K562 (cell line): ENCODE data around the gene EFCAB9. TPM values are rescaled to one million over a fixed set of nuclear protein-coding genes. Genes with fewer than 3 reads are reported as not detected.

ENCODE experiments used
- ATAC-seq: fragments of 200-7000 bp; cut with Tn5 transposase; 3 replicates; pipeline ENCODE4 v1.9.1; 2020; ENCODE audit warnings: moderate library complexity
- BruUV-seq: library from RNA; stranded (reverse); fragments of 400-500 nt; replicated peaks from 2 replicates; lab custom pipeline; 2021; lab: Mats Ljungman, UMichigan
- CTCF ChIA-PET: fragments of 300-600 bp; formaldehyde crosslinking; extraction: SDS; loops from one replicate; lab custom pipeline; 2021; ENCODE audit warnings: low intra/inter-chr PET ratio; lab: Yijun Ruan, JAX
- POLR2A ChIA-PET: fragments of 300-600, 350-650 bp; sonication (Branson Sonifier 250); formaldehyde crosslinking; extraction: SDS; loops from one replicate; lab custom pipeline; 2021; ENCODE audit warnings: antibody characterized with exemption, inconsistent platforms; lab: Yijun Ruan, JAX
- DNase-seq, 4 experiments: peaks; one replicate each; pipeline versions ENCODE4 v3.0.0 to v3.0.0-alpha.2; 2011 to 2018; ENCODE audit warnings: low spot score in 3 of 4, mixed read lengths in 3 of 4; ENCODE audit errors: extremely low read depth in 1 of 4
- FAIRE-seq: peaks from 2 replicates; lab custom pipeline; 2011; peaks lifted over from hg19 to GRCh38; lab: Jason Lieb, UNC
- H2AFZ ChIP-seq: 2 replicates; pipeline ENCODE4 v1.6.0; 2011; ENCODE audit warnings: low read depth, low read length, control low read depth, inconsistent platforms
- H3K27ac ChIP-seq: fragments of 200-600 bp; 3 replicates; pipeline ENCODE4 v1.8.0; 2011; ENCODE audit warnings: low read depth, mild to moderate bottlenecking, control low read depth, inconsistent platforms, low read length, moderate library complexity, mixed read lengths; ENCODE audit errors: extremely low read depth
- H3K27me3 ChIP-seq, 2 experiments: fragments of 300-600 bp in 1 of 2; 2 replicates in 1 of 2; 3 replicates in 1 of 2; pipeline versions ENCODE4 v1.6.0 to v1.8.0; 2011; ENCODE audit warnings: inconsistent platforms in 2 of 2, low read length in 2 of 2, mild to moderate bottlenecking in 1 of 2, mixed read lengths in 1 of 2, moderate library complexity in 1 of 2; ENCODE audit not compliant: control insufficient read depth in 2 of 2, insufficient read depth in 2 of 2
- H3K36me3 ChIP-seq: fragments of 300-600 bp; 3 replicates; pipeline ENCODE4 v1.8.0; 2011; ENCODE audit warnings: mild to moderate bottlenecking, low read length, inconsistent platforms; ENCODE audit not compliant: control insufficient read depth, insufficient read depth
- H3K4me1 ChIP-seq, 2 experiments: fragments of 200-600 bp in 1 of 2; replicated peaks in 1 of 2; 2 replicates in 1 of 2; 3 replicates in 1 of 2; pipeline versions ENCODE4 v1.5.1 to v1.8.0; 2011; ENCODE audit warnings: inconsistent platforms in 2 of 2, low read length in 2 of 2, mild to moderate bottlenecking in 1 of 2, mixed read lengths in 1 of 2, moderate library complexity in 1 of 2; ENCODE audit not compliant: control insufficient read depth in 2 of 2, insufficient read depth in 2 of 2
- H3K4me2 ChIP-seq: 2 replicates; pipeline ENCODE4 v1.6.1; 2011; ENCODE audit warnings: low read length, control low read depth, inconsistent platforms, mixed read lengths; ENCODE audit not compliant: insufficient read depth
- H3K4me3 ChIP-seq: fragments of 200-600 bp; sonication (generic), shearing (Covaris generic); 2 replicates; pipeline ENCODE4 v1.5.1; 2016; ENCODE audit warnings: control low read depth, inconsistent platforms
- H3K79me2 ChIP-seq: fragments of 200-600 bp; 3 replicates; pipeline ENCODE4 v1.8.0; 2011; ENCODE audit warnings: low read length, inconsistent platforms; ENCODE audit not compliant: control insufficient read depth, insufficient read depth
- H3K9ac ChIP-seq, 2 experiments: 2 replicates each; pipeline versions ENCODE4 v1.6.0 to v1.6.1; 2011; ENCODE audit warnings: low read depth in 2 of 2, low read length in 2 of 2, control low read depth in 1 of 2, inconsistent platforms in 1 of 2, mild to moderate bottlenecking in 1 of 2, mixed read lengths in 1 of 2; ENCODE audit not compliant: insufficient read depth in 1 of 2
- H3K9me1 ChIP-seq: one replicate; pipeline ENCODE4 v1.6.0; 2011; ENCODE audit warnings: inconsistent platforms, mild to moderate bottlenecking, low read length, moderate library complexity; ENCODE audit not compliant: control insufficient read depth, insufficient read depth
- H3K9me3 ChIP-seq: replicated peaks from 2 replicates; pipeline ENCODE4 v1.5.1; 2011; ENCODE audit warnings: low read depth, low read length, inconsistent platforms; ENCODE audit not compliant: control insufficient read depth, insufficient read depth
- H4K20me1 ChIP-seq: replicated peaks from 2 replicates; pipeline ENCODE4 v1.6.1; 2011; ENCODE audit warnings: low read length, inconsistent platforms, mixed read lengths; ENCODE audit not compliant: control insufficient read depth, insufficient read depth
- ARNT ChIP-seq, 2 experiments: fragments of 450-650 bp; IDR thresholded peaks; 2 replicates each; pipeline ENCODE4 v1.6.1; 2016; ENCODE audit warnings: mild to moderate bottlenecking in 1 of 2
- BCL6 ChIP-seq: fragments of 250-450 bp; sonication (Bioruptor Pico); IDR thresholded peaks from 2 replicates; pipeline ENCODE4 v1.4.0; 2020
- CBX1 ChIP-seq: sonication (generic); IDR thresholded peaks from 2 replicates; pipeline ENCODE4 v1.6.1; 2016; ENCODE audit warnings: antibody characterized with exemption, low read depth, mild to moderate bottlenecking
- CEBPG ChIP-seq, 3 experiments: fragments of 200-800 bp in 1 of 3; sonication (Bioruptor generic) in 1 of 3; sonication (generic) in 1 of 3; formaldehyde crosslinking in 1 of 3; IDR thresholded peaks in 2 of 3; conservative IDR thresholded peaks in 1 of 3; 2 replicates each; pipeline versions ENCODE4 v1.6.1 to v1.8.0; 2016 to 2022; ENCODE audit warnings: missing compliant biosample characterization in 2 of 3, missing genetic modification characterization in 2 of 3, mild to moderate bottlenecking in 1 of 3, missing genetic modification reagents in 1 of 3
- ETV5 ChIP-seq: sonication (generic); formaldehyde crosslinking; IDR thresholded peaks from 2 replicates; pipeline ENCODE4 v1.4.0; 2020; ENCODE audit warnings: low read depth, mild to moderate bottlenecking, missing genetic modification reagents
- GTF2E2 ChIP-seq: fragments of 200-800 bp; sonication (Bioruptor generic); IDR thresholded peaks from 2 replicates; pipeline ENCODE4 v1.6.1; 2016; ENCODE audit warnings: missing genetic modification characterization, missing compliant biosample characterization
- KAT2B ChIP-seq: IDR thresholded peaks from one replicate; pipeline ENCODE4 v1.6.1; 2012; ENCODE audit warnings: low read depth, mild to moderate bottlenecking, control low read depth, inconsistent platforms, low read length, moderate library complexity
- KDM1A ChIP-seq, 2 experiments: fragments of 450-650 bp; IDR thresholded peaks; 2 replicates each; pipeline ENCODE4 v1.6.1; 2016; ENCODE audit warnings: mild to moderate bottlenecking in 2 of 2
- MCM5 ChIP-seq: fragments of 450-650 bp; IDR thresholded peaks from 2 replicates; pipeline ENCODE4 v1.6.1; 2016; ENCODE audit warnings: low read depth
- MED1 ChIP-seq: sonication (generic); formaldehyde crosslinking; IDR thresholded peaks from 2 replicates; pipeline ENCODE4 v1.8.1; 2023; ENCODE audit warnings: missing genetic modification reagents, borderline replicate concordance
- NR3C1 ChIP-seq: sonication (generic); formaldehyde crosslinking; IDR thresholded peaks from 2 replicates; pipeline ENCODE4 v1.8.1; 2022; ENCODE audit warnings: missing genetic modification reagents
- NRF1 ChIP-seq, 2 experiments: fragments of 450-650 bp; IDR thresholded peaks in 1 of 2; conservative IDR thresholded peaks in 1 of 2; 2 replicates each; pipeline ENCODE4 v1.6.1; 2014; ENCODE audit warnings: mild to moderate bottlenecking in 2 of 2
- PATZ1 ChIP-seq: fragments of 250-450 bp; sonication (Bioruptor Pico); IDR thresholded peaks from 2 replicates; pipeline ENCODE4 v1.5.0; 2020; ENCODE audit warnings: mild to moderate bottlenecking, borderline replicate concordance
- SMARCA5 ChIP-seq: fragments of 450-650 bp; IDR thresholded peaks from 2 replicates; pipeline ENCODE4 v1.6.1; 2016
- SUPT5H ChIP-seq: fragments of 450-650 bp; IDR thresholded peaks from 2 replicates; pipeline ENCODE4 v1.6.1; 2016
- XRCC5 ChIP-seq: fragments of 200-400 bp; formaldehyde crosslinking; IDR thresholded peaks from 2 replicates; pipeline ENCODE4 v1.6.1; 2017; ENCODE audit warnings: low read depth, mild to moderate bottlenecking, low read length
- ZBTB1 ChIP-seq: sonication (generic); formaldehyde crosslinking; IDR thresholded peaks from 2 replicates; pipeline ENCODE4 v1.8.1; 2023; ENCODE audit warnings: missing genetic modification reagents, low read depth, mild to moderate bottlenecking, borderline replicate concordance
- ZBTB26 ChIP-seq: fragments of 450-650 bp; formaldehyde crosslinking; IDR thresholded peaks from 2 replicates; pipeline ENCODE4 v1.4.0; 2022; ENCODE audit warnings: missing genetic modification characterization
- ZBTB8A ChIP-seq: fragments of 450-650 bp; IDR thresholded peaks from 2 replicates; pipeline ENCODE4 v1.6.1; 2018; ENCODE audit warnings: mild to moderate bottlenecking, moderate library complexity; ENCODE audit not compliant: partially characterized antibody
- ZNF395 ChIP-seq: fragments of 200-800 bp; sonication (Bioruptor generic); IDR thresholded peaks from 2 replicates; pipeline ENCODE4 v1.6.1; 2017; ENCODE audit warnings: missing genetic modification characterization, missing compliant biosample characterization
- WGBS: fragments of 100-300 bp; shearing (Covaris generic); methylation state at CpG from one replicate; pipeline ENCODE4 v1.1.6; 2016; ENCODE audit warnings: low coverage, mixed read lengths; ENCODE audit not compliant: insufficient coverage; ENCODE audit errors: missing lambda C conversion rate; 5-methylcytosine and 5-hydroxymethylcytosine counted together
- in situ Hi-C: fragments of 300-500 bp; cut with MboI; formaldehyde crosslinking; loops from 4 replicates; pipeline ENCODE4 v1.15.0; 2018; ENCODE audit warnings: inconsistent platforms, mixed read lengths
- intact Hi-C: fragments of 100-400 bp; cut with micrococcal nuclease; formaldehyde crosslinking; loops from 2 replicates; pipeline ENCODE4 v1.14.2; 2022
- polyA plus RNA-seq, 8 experiments: library from polyadenylated mRNA; depleted of rRNA in 4 of 8; stranded (reverse) in 5 of 8; unstranded in 3 of 8; fragments of >200 nt; fragmentation: Nextera tagmentation in 2 of 8; fragmentation: Illumina TruSeq in 1 of 8; extraction: Ambion mirVana in 2 of 8; extraction: Trizol in 1 of 8; gene quantifications; 2 replicates each; pipeline versions ENCODE4 v1.2.1 to v1.2.3, GENCODE V29; 2011 to 2014; ENCODE audit warnings: inconsistent platforms in 1 of 8, missing spikeins in 1 of 8
- total RNA-seq, 7 experiments: library from RNA; depleted of rRNA in 6 of 7; stranded (reverse); fragments of >200 nt in 6 of 7; fragmentation: Illumina TruSeq in 2 of 7; extraction: Trizol in 2 of 7; gene quantifications; 2 replicates each; pipeline versions ENCODE4 v1.2.1 to v1.2.3, GENCODE V29; 2011 to 2021; ENCODE audit warnings: low replicate concordance in 1 of 7

The EFCAB9 gene
- total and polyA plus RNA-seq, 9 of the 15 experiments (the other 6 are each of a cell fraction or from before 2014, with no cell fraction given), result not detected

GRCh38 chr5:172173564-172174153 lies 20.3 kb upstream of the EFCAB9 start:
- CTCF ChIA-PET, result no interaction called here
- TF ChIP-seq GTF2E2 (tag), result no peak
- no peak for TF ChIP-seq ZBTB26 (CRISPR knock-in tag)
- no peak for TF ChIP-seq BCL6 (CRISPR knock-in tag)
- TF ChIP-seq NRF1 (conservative IDR thresholded peaks at IDR 0.05 in 1 of 2, IDR thresholded peaks at IDR 0.05 in 1 of 2), result no peak
- no peak for TF ChIP-seq NR3C1 (CRISPR knock-in tag)
- no peak for TF ChIP-seq MCM5
- TF ChIP-seq CEBPG (CRISPR knock-in tag; IDR thresholded peaks at IDR 0.05), result no peak
- no peak for TF ChIP-seq CEBPG (tag; conservative IDR thresholded peaks at IDR 0.05 in 1 of 2, IDR thresholded peaks at IDR 0.05 in 1 of 2)
- TF ChIP-seq SMARCA5, result 0 out of 2 replicates have a peak, but pooled peaks have one; percentile 64
- TF ChIP-seq ZNF395 (CRISPR knock-in tag), result no peak
- TF ChIP-seq SUPT5H, result no peak
- no peak for TF ChIP-seq ARNT (IDR thresholded peaks at IDR 0.05)
- peak; percentile 91 for TF ChIP-seq ZBTB1 (CRISPR knock-in tag)
- no peak for TF ChIP-seq MED1 (CRISPR knock-in tag)
- no peak for TF ChIP-seq KAT2B
- TF ChIP-seq KDM1A (IDR thresholded peaks at IDR 0.05), result peak; percentile 26 to 42; a peak in 1 of 4 replicates
- peak; percentile 43; the same call in 1 of the 2 replicates for TF ChIP-seq CBX1
- TF ChIP-seq XRCC5, result no peak
- TF ChIP-seq PATZ1 (CRISPR knock-in tag), result no peak
- no peak for TF ChIP-seq ETV5 (CRISPR knock-in tag)
- TF ChIP-seq ZBTB8A, result no peak

More at GRCh38 chr5:172173564-172174153, 20.3 kb upstream of the EFCAB9 start:
- Histone ChIP-seq H3K27ac (no peak overlapping the region), H3K4me1 (peaks cover 4 to 21% of the 10 kb centered on the region in 2 experiments; a peak in 4 of 5 replicates), H3K36me3 (no peaks in the 10 kb centered on the region), H2AFZ (no peak overlapping the region), H3K9me1 (no peaks in the 10 kb centered on the region), H3K9ac (no peak overlapping the region), H3K9me3 (no peaks in the 10 kb centered on the region), H3K79me2 (no peaks in the 10 kb centered on the region), H3K4me2 (no peak overlapping the region), H3K4me3 (no peak overlapping the region), H4K20me1 (no peaks in the 10 kb centered on the region), H3K27me3 (peaks cover 0 to 8% of the 10 kb centered on the region in 2 experiments; a peak in 2 of 5 replicates)
- POLR2A ChIA-PET, result interaction anchor here (0.8 to 1.0 kb wide), 2 partner anchors 10 to 18 kb away, joined by 3 read pairs; no protein-coding TSS in a partner anchor
- in situ Hi-C loops, result no loop called here
- DNase-seq (no peak), ATAC-seq (no peak), FAIRE-seq (no peak)
- WGBS, result 53% methylated on average over 12 of the region's 12 CpGs
- no TSS peak for BruUV-seq
- intact Hi-C loops, result no loop called here
